H1 (cell line): Measurements from ENCODE around the gene C16orf95. TPM values are rescaled to one million over a fixed set of nuclear protein-coding genes. Genes with fewer than 3 reads are reported as not detected.

Experiments used
- CTCF ChIA-PET: fragments of 300-600 bp; sonication (Branson Sonifier 250); formaldehyde crosslinking; loops from one replicate; lab custom pipeline; 2021; ENCODE audit not compliant: partially characterized antibody; lab: Charles Lee
- POLR2A ChIA-PET: fragments of 300-600 bp; sonication (Branson Sonifier 250); formaldehyde crosslinking; loops from one replicate; lab custom pipeline; 2021; ENCODE audit warnings: inconsistent platforms; ENCODE audit not compliant: partially characterized antibody; lab: Charles Lee
- DNase-seq, 2 experiments: peaks; one replicate each; pipeline versions ENCODE4 v3.0.0 to v3.0.0-alpha.2; 2010 to 2022; ENCODE audit warnings: low spot score in 2 of 2, low read depth in 1 of 2, mixed read lengths in 1 of 2
- FAIRE-seq: peaks from 2 replicates; lab custom pipeline; 2011; peaks lifted over from hg19 to GRCh38; lab: Jason Lieb, UNC
- H2AFZ ChIP-seq: 2 replicates; pipeline ENCODE4 v1.8.1; 2012; ENCODE audit warnings: low read length, inconsistent platforms
- H2AK5ac ChIP-seq: 2 replicates; pipeline ENCODE4 v1.6.1; 2013; ENCODE audit warnings: low read depth, low read length
- H2BK120ac ChIP-seq: replicated peaks from 2 replicates; pipeline ENCODE3; 2013; ENCODE audit warnings: low read depth, low read length, inconsistent platforms
- H2BK12ac ChIP-seq: 2 replicates; pipeline ENCODE4 v1.6.1; 2013; ENCODE audit warnings: low read depth, low read length
- H2BK15ac ChIP-seq: 2 replicates; pipeline ENCODE4 v1.6.1; 2013; ENCODE audit warnings: low read length
- H2BK20ac ChIP-seq: 2 replicates; pipeline ENCODE4 v1.6.1; 2013; ENCODE audit warnings: low read length
- H2BK5ac ChIP-seq: 2 replicates; pipeline ENCODE4 v1.6.1; 2013; ENCODE audit warnings: low read depth, low read length
- H3K14ac ChIP-seq: 2 replicates; pipeline ENCODE4 v1.6.1; 2013; ENCODE audit warnings: inconsistent platforms; ENCODE audit not compliant: insufficient read length
- H3K18ac ChIP-seq: 2 replicates; pipeline ENCODE4 v1.6.1; 2013; ENCODE audit warnings: low read length; ENCODE audit errors: extremely low read depth
- H3K23ac ChIP-seq: 2 replicates; pipeline ENCODE4 v1.6.1; 2013; ENCODE audit warnings: inconsistent platforms; ENCODE audit not compliant: insufficient read length
- H3K23me2 ChIP-seq: 2 replicates; pipeline ENCODE4 v1.6.1; 2013; ENCODE audit warnings: low read depth, low read length
- H3K27ac ChIP-seq: 2 replicates; pipeline ENCODE4 v1.6.1; 2011; ENCODE audit warnings: low read depth, low read length, inconsistent platforms
- H3K27me3 ChIP-seq, 4 experiments: replicated peaks in 1 of 4; 1 replicate in 1 of 4; 2 replicates in 3 of 4; pipeline versions ENCODE4 v1.6.1 to v1.8.1; 2011 to 2013; ENCODE audit warnings: low read length in 3 of 4, mild to moderate bottlenecking in 3 of 4, inconsistent platforms in 2 of 4, mixed read lengths in 2 of 4, moderate library complexity in 1 of 4; ENCODE audit not compliant: control insufficient read depth in 3 of 4, insufficient read depth in 3 of 4; ENCODE audit errors: extremely low read depth in 1 of 4
- H3K36me3 ChIP-seq, 4 experiments: 2 replicates each; pipeline versions ENCODE4 v1.6.1 to v1.8.1; 2011 to 2013; ENCODE audit warnings: mild to moderate bottlenecking in 4 of 4, low read length in 3 of 4, moderate library complexity in 2 of 4, control low read depth in 1 of 4, inconsistent platforms in 1 of 4; ENCODE audit not compliant: insufficient read depth in 4 of 4, control insufficient read depth in 2 of 4
- H3K4ac ChIP-seq: replicated peaks from 2 replicates; pipeline ENCODE3; 2013; ENCODE audit warnings: low read length, low read depth, mixed read lengths, inconsistent platforms; ENCODE audit not compliant: insufficient read length
- H3K4me1 ChIP-seq, 4 experiments: replicated peaks in 1 of 4; 1 replicate in 1 of 4; 2 replicates in 3 of 4; pipeline versions ENCODE4 v1.6.1 to v1.8.1; 2011 to 2013; ENCODE audit warnings: low read length in 3 of 4, inconsistent platforms in 2 of 4, mixed read lengths in 1 of 4; ENCODE audit not compliant: insufficient read depth in 4 of 4, control insufficient read depth in 3 of 4
- H3K4me2 ChIP-seq, 2 experiments: 2 replicates each; pipeline versions ENCODE4 v1.6.1 to v1.8.1; 2011 to 2013; ENCODE audit warnings: low read depth in 2 of 2, low read length in 2 of 2, control low read depth in 1 of 2, inconsistent platforms in 1 of 2, mild to moderate bottlenecking in 1 of 2; ENCODE audit not compliant: insufficient read depth in 1 of 2
- H3K4me3 ChIP-seq, 4 experiments: fragments of 200-600, 300-600 bp in 1 of 4; sonication (generic), shearing (Covaris generic), sonication (Bioruptor Twin) in 1 of 4; 2 replicates each; pipeline versions ENCODE4 v1.5.1 to v1.8.1; 2011 to 2016; ENCODE audit warnings: low read length in 4 of 4, low read depth in 3 of 4, control low read depth in 2 of 4, inconsistent platforms in 2 of 4, mild to moderate bottlenecking in 2 of 4, mixed read lengths in 1 of 4, moderate library complexity in 1 of 4; ENCODE audit not compliant: insufficient read depth in 2 of 4; ENCODE audit errors: extremely low read depth in 1 of 4
- H3K56ac ChIP-seq: replicated peaks from 2 replicates; pipeline ENCODE3; 2013; ENCODE audit warnings: low read depth, mild to moderate bottlenecking, mixed read lengths, low read length, inconsistent platforms; ENCODE audit not compliant: insufficient read length
- H3K79me1 ChIP-seq: 2 replicates; pipeline ENCODE4 v1.6.1; 2013; ENCODE audit warnings: low read depth, low read length, control low read depth
- H3K79me2 ChIP-seq, 2 experiments: 2 replicates each; pipeline versions ENCODE4 v1.6.1 to v1.8.1; 2012 to 2013; ENCODE audit warnings: low read length in 2 of 2, mild to moderate bottlenecking in 2 of 2, inconsistent platforms in 1 of 2; ENCODE audit not compliant: insufficient read depth in 2 of 2, control insufficient read depth in 1 of 2
- H3K9ac ChIP-seq, 4 experiments: replicated peaks in 1 of 4; 1 replicate in 1 of 4; 2 replicates in 3 of 4; pipeline versions ENCODE4 v1.6.1 to v1.8.1; 2011 to 2013; ENCODE audit warnings: low read depth in 3 of 4, low read length in 3 of 4, control low read depth in 2 of 4, mild to moderate bottlenecking in 2 of 4, moderate library complexity in 2 of 4, inconsistent platforms in 1 of 4; ENCODE audit errors: extremely low read depth in 1 of 4
- H3K9me3 ChIP-seq, 2 experiments: 2 replicates each; pipeline versions ENCODE4 v1.6.1 to v1.8.1; 2012 to 2013; ENCODE audit warnings: mild to moderate bottlenecking in 2 of 2, moderate library complexity in 2 of 2, control low read depth in 1 of 2, inconsistent platforms in 1 of 2, low read depth in 1 of 2, low read length in 1 of 2, mixed read lengths in 1 of 2; ENCODE audit not compliant: insufficient read depth in 2 of 2
- H4K20me1 ChIP-seq, 2 experiments: replicated peaks in 1 of 2; 2 replicates each; pipeline versions ENCODE3 to v1.8.1; 2011 to 2013; ENCODE audit warnings: inconsistent platforms in 2 of 2, low read length in 2 of 2, mild to moderate bottlenecking in 1 of 2; ENCODE audit not compliant: insufficient read depth in 2 of 2, control insufficient read depth in 1 of 2
- H4K5ac ChIP-seq: 2 replicates; pipeline ENCODE4 v1.6.1; 2013; ENCODE audit warnings: low read length, low read depth, mixed read lengths, inconsistent platforms; ENCODE audit not compliant: insufficient read length
- H4K8ac ChIP-seq: 2 replicates; pipeline ENCODE4 v1.8.0; 2013; ENCODE audit warnings: mild to moderate bottlenecking, moderate library complexity, low read length, inconsistent platforms; ENCODE audit not compliant: insufficient read depth; ENCODE audit errors: extremely low read depth
- H4K91ac ChIP-seq: replicated peaks from 2 replicates; pipeline ENCODE3; 2013; ENCODE audit warnings: low read length, mixed read lengths, inconsistent platforms; ENCODE audit not compliant: insufficient read length
- CEBPB ChIP-seq: IDR thresholded peaks from 2 replicates; pipeline ENCODE4 v1.6.1; 2012; ENCODE audit warnings: low read depth, low read length
- CHD1 ChIP-seq: IDR thresholded peaks from 2 replicates; pipeline ENCODE4 v1.6.1; 2012; ENCODE audit warnings: low read depth, low read length, improper control_type of control experiment
- CHD2 ChIP-seq: IDR thresholded peaks from 2 replicates; pipeline ENCODE4 v1.6.1; 2012; ENCODE audit warnings: low read length, improper control_type of control experiment
- EP300 ChIP-seq, 2 experiments: IDR thresholded peaks; 1 replicate in 1 of 2; 2 replicates in 1 of 2; pipeline ENCODE4 v1.6.1; 2011 to 2012; ENCODE audit warnings: low read depth in 2 of 2, low read length in 2 of 2, mild to moderate bottlenecking in 2 of 2, borderline replicate concordance in 1 of 2, inconsistent platforms in 1 of 2, moderate library complexity in 1 of 2
- HDAC6 ChIP-seq: IDR thresholded peaks from one replicate; pipeline ENCODE4 v1.7.1; 2012; ENCODE audit warnings: low read depth, mild to moderate bottlenecking, inconsistent platforms, low read length, moderate library complexity
- NRF1 ChIP-seq: IDR thresholded peaks from 2 replicates; pipeline ENCODE4 v1.6.1; 2011; ENCODE audit warnings: mild to moderate bottlenecking, low read depth, low read length, improper control_type of control experiment
- RAD21 ChIP-seq, 2 experiments: IDR thresholded peaks in 1 of 2; conservative IDR thresholded peaks in 1 of 2; 2 replicates each; pipeline ENCODE4 v1.6.1; 2011; ENCODE audit warnings: low read depth in 2 of 2, low read length in 2 of 2, improper control_type of control experiment in 1 of 2, inconsistent platforms in 1 of 2, mild to moderate bottlenecking in 1 of 2, moderate library complexity in 1 of 2
- WGBS, 2 experiments: shearing (Covaris generic) in 1 of 2; methylation state at CpG; one replicate each; pipeline versions ENCODE4 v1.1.6 to v1.1.7; 2013 to 2015; ENCODE audit warnings: low lambda C conversion rate in 2 of 2, mixed read lengths in 2 of 2, inconsistent platforms in 1 of 2, low coverage in 1 of 2, missing lambda C conversion rate in 1 of 2; ENCODE audit not compliant: insufficient replicate concordance in 2 of 2, insufficient coverage in 1 of 2, insufficient read length in 1 of 2; ENCODE audit errors: extremely low coverage in 1 of 2, missing lambda C conversion rate in 1 of 2; 5-methylcytosine and 5-hydroxymethylcytosine counted together
- polyA plus RNA-seq, 7 experiments: library from polyadenylated mRNA; depleted of rRNA in 3 of 7; stranded (reverse) in 5 of 7; unstranded in 2 of 7; fragments of >200 nt in 5 of 7; fragments of 200-250 nt in 2 of 7; gene quantifications; 1 replicate in 5 of 7; 2 replicates in 1 of 7; 4 replicates in 1 of 7; pipeline versions ENCODE4 v1.2.1 to v1.2.3, GENCODE V29; 2011 to 2013; ENCODE audit warnings: missing spikeins in 2 of 7, mixed read lengths in 2 of 7
- total RNA-seq: library from RNA; stranded (reverse); fragmentation: NEBNext Ultra II Directional; extraction: Animal tissue kit (Norgen Biotek cat#: 25700); gene quantifications from 2 replicates; pipeline ENCODE4 v1.2.1, GENCODE V29; 2021

C16orf95 gene
- total and polyA plus RNA-seq, 2 of the 8 experiments (the other 6 are each of a cell fraction or from before 2014, with no cell fraction given) = 5.0 to 5.4 TPM

DNA sequence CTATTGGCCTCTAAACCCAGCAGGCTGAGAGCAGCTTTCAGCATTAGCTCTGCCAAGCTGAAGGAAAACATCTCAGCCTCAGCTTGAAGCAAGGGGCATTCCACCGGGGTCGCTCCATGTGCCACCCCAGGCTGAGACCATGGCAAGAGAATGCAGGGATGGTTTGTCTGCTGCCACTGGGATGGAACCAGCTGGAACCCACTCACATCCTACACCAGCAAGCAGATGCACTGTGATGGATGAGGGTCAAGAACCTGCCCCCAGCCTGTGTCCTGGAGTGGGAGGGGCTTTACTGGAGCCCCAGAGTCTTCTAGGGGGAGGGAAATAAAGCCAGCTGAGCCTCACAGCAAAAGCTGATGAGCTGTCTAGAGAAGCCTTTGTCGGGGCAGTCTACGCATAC is 51.9 kb downstream of the C16orf95 start:
- no peak overlapping the region for H2BK12ac ChIP-seq
- TF ChIP-seq HDAC6 (no peak), CHD1 (no peak), RAD21 (IDR thresholded peaks at IDR 0.05 in 1 of 2, conservative IDR thresholded peaks at IDR 0.05 in 1 of 2; ENCODE audit: low read depth in 2 of 2, low read length in 2 of 2) (no peak), NRF1 (no peak), EP300 (IDR thresholded peaks at IDR 0.05; ENCODE audit: borderline replicate concordance in 1 of 2, low read depth in 2 of 2, low read length in 2 of 2) (no peak), CHD2 (no peak), CEBPB (no peak)
- TF ChIP-seq, all 59 proteins: peak for 0
- ChIA-PET POLR2A (no interaction called here), CTCF (interaction anchor here (0.6 to 10.7 kb wide), 9 partner anchors 9 to 647 kb away, joined by 3 to 62 read pairs (median 3); no protein-coding TSS in a partner anchor)
- H3K23me2 ChIP-seq = no peaks in the 10 kb centered on the region
- no peak overlapping the region for H4K91ac ChIP-seq
- H2AFZ ChIP-seq = no peak overlapping the region
- no peaks in the 10 kb centered on the region for H4K20me1 ChIP-seq
- H3K9me3 ChIP-seq = no peaks in the 10 kb centered on the region; a peak in 1 of 4 replicates
- H2BK120ac ChIP-seq = no peak overlapping the region
- no peak overlapping the region for H2BK15ac ChIP-seq
- 89% methylated on average over 4 of the region's 4 CpGs; no CpG with 5 or more reads in 1 of the 2 experiments for WGBS, 2 experiments
- FAIRE-seq (no peak), DNase-seq (no peak)
- no peak overlapping the region for H4K5ac ChIP-seq
- no peaks in the 10 kb centered on the region for H3K79me2 ChIP-seq
- no peak overlapping the region for H3K56ac ChIP-seq
- H3K79me1 ChIP-seq = no peaks in the 10 kb centered on the region
- H3K36me3 ChIP-seq = no peaks in the 10 kb centered on the region
- no peak overlapping the region for H3K9ac ChIP-seq
- H3K23ac ChIP-seq = no peak overlapping the region
- H3K4me3 ChIP-seq = no peak overlapping the region
- H3K27me3 ChIP-seq = no peaks in the 10 kb centered on the region
- no peak overlapping the region for H3K27ac ChIP-seq
- no peak overlapping the region for H3K4me2 ChIP-seq
- no peak overlapping the region for H2AK5ac ChIP-seq
- no peak overlapping the region for H3K4ac ChIP-seq
- no peak overlapping the region for H3K18ac ChIP-seq
- no peaks in the 10 kb centered on the region for H3K4me1 ChIP-seq
- no peak overlapping the region for H2BK20ac ChIP-seq
- H3K14ac ChIP-seq = no peak overlapping the region
- no peak overlapping the region for H4K8ac ChIP-seq
- H2BK5ac ChIP-seq = no peak overlapping the region
